Measurements from ENCODE around the gene DTNBP1. TPM values are rescaled to one million over a fixed set of nuclear protein-coding genes. Genes with fewer than 3 reads are reported as not detected.

The DTNBP1 gene
- total and polyA plus RNA-seq, 2 experiments from 2014 or later: 0.32 to 15.8 TPM

DNA sequence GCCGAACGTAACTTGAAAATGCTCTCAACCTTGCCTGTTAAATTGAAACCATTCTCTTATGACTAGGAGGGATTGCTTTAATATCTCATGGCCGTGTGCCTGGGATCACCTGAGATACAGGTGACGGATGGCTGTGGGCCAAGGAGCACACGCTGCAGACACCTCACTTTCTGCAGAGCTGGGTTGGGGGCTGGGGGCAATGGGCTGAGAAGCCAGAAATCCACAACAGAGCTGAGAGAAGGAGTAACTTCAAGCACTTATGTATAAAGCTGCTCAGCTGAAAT is 170.9 kb downstream of the DTNBP1 start:
- Histone ChIP-seq H3K27me3 (replicated peaks; ENCODE audit: insufficient read depth) (no peaks in the 10 kb centered on the region), H3F3A (ENCODE audit: insufficient read depth) (peaks cover 15% of the 10 kb centered on the region), H3K27ac (peak overlapping the region; percentile 21; the same call in 1 of the 2 replicates), H3K36me3 (ENCODE audit: low read depth) (peaks cover 8% of the 10 kb centered on the region; the same call in 1 of the 2 replicates), H3K4me1 (ENCODE audit: insufficient read depth) (peaks cover 4% of the 10 kb centered on the region; the same call in 1 of the 2 replicates), H3K4me3 (no peak overlapping the region), H4K20me1 (ENCODE audit: insufficient read depth) (no peaks in the 10 kb centered on the region), H3K9ac (peak overlapping the region; percentile 7; the same call in 1 of the 2 replicates), H3K4me2 (ENCODE audit: unreplicated experiment) (no peak overlapping the region), H2AFZ (no peak overlapping the region), H3K9me3 (ENCODE audit: low read depth) (no peaks in the 10 kb centered on the region), H3K9me2 (ENCODE audit: insufficient read depth) (no peaks in the 10 kb centered on the region), H3K79me2 (ENCODE audit: insufficient read depth) (peaks cover 71% of the 10 kb centered on the region)
- no peak for DNase-seq
- in situ Hi-C loops (cut with MboI): loop anchor here (10.0 kb wide), 1 partner anchor 1277 kb away; no protein-coding TSS in a partner anchor
- WGBS, 2 experiments (ENCODE audit: low coverage in 1 of 2, low lambda C conversion rate in 2 of 2, missing lambda C conversion rate in 2 of 2): 66 to 71% methylated on average over 5 of the region's 5 CpGs
- TF ChIP-seq EZH2 (IDR thresholded peaks at IDR 0.05; ENCODE audit: insufficient read depth, poor library complexity, severe bottlenecking) (no peak), EZH2phosphoT487 (IDR thresholded peaks at IDR 0.05; ENCODE audit: insufficient read depth, low read depth) (no peak)

GRCh38 chr6:15491255-15491985 is 171.4 kb downstream of the DTNBP1 start:
- Histone ChIP-seq H3K27me3 (replicated peaks; ENCODE audit: insufficient read depth) (no peaks in the 10 kb centered on the region), H3K4me1 (ENCODE audit: insufficient read depth) (peaks cover 4% of the 10 kb centered on the region; the same call in 1 of the 2 replicates), H3F3A (ENCODE audit: insufficient read depth) (peaks cover 15% of the 10 kb centered on the region), H3K9me2 (ENCODE audit: insufficient read depth) (no peaks in the 10 kb centered on the region), H3K4me3 (no peak overlapping the region), H3K4me2 (ENCODE audit: unreplicated experiment) (no peak overlapping the region), H3K27ac (peak overlapping the region; percentile 21; the same call in 1 of the 2 replicates), H3K9ac (peak overlapping the region; percentile 31), H3K9me3 (ENCODE audit: low read depth) (no peaks in the 10 kb centered on the region), H2AFZ (no peak overlapping the region), H4K20me1 (ENCODE audit: insufficient read depth) (no peaks in the 10 kb centered on the region), H3K79me2 (ENCODE audit: insufficient read depth) (peaks cover 75% of the 10 kb centered on the region), H3K36me3 (ENCODE audit: low read depth) (peaks cover 8% of the 10 kb centered on the region; the same call in 1 of the 2 replicates)
- in situ Hi-C loops (cut with MboI): loop anchor here (10.0 kb wide), 1 partner anchor 1277 kb away; no protein-coding TSS in a partner anchor
- DNase-seq: peak; percentile 87
- no peak for TF ChIP-seq EZH2 (IDR thresholded peaks at IDR 0.05; ENCODE audit: insufficient read depth, poor library complexity, severe bottlenecking)
- no peak for TF ChIP-seq EZH2phosphoT487 (IDR thresholded peaks at IDR 0.05; ENCODE audit: insufficient read depth, low read depth)
- WGBS, 2 experiments (ENCODE audit: low coverage in 1 of 2, low lambda C conversion rate in 2 of 2, missing lambda C conversion rate in 2 of 2): 2 to 3% methylated on average over 8 to 9 of the region's 9 CpGs

DNA sequence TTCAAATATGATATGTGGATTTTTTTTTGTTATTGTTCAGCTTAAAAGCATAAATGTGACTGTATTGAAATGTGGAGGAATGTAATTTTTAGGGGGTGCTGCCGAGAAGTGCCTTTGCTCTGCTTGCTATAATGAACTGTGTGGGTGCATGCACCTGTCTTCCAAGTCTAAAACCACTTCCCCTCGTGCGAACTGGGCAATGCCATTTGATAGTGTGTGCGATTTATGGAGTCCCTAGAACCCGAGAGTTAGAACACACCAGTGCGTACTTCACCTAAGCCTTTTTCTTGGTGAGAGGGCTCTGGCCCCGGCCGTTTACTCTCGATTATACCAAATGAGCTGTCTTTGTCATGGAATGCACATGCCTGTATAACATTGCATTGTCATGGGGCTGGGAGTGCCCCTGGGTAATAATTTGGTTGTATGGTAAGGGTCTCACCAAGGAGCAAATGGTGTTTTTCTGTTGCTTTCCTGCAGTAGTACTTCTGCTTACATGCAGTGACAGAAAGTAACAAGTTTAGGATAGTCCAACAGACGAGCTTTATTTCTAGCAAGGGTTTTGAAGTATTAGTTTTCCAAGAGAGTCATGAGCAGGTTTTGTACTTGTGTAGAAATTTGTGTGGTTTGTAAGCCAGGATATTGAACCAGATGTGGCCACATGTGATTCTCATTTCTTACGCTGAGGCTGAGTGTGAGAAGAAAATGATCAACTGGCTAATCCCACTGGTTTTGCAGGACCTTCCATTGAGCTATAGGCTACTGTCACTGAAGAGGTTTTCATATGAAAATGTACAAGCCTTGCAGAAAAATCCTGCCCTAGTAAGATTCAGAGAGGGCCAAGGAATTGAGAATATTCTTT is 172.4 kb downstream of the DTNBP1 start:
- in situ Hi-C loops (cut with MboI): loop anchor here (10.0 kb wide), 1 partner anchor 1276 kb away; no protein-coding TSS in a partner anchor
- TF ChIP-seq EZH2 (IDR thresholded peaks at IDR 0.05; ENCODE audit: insufficient read depth, poor library complexity, severe bottlenecking): no peak
- no peak for TF ChIP-seq EZH2phosphoT487 (IDR thresholded peaks at IDR 0.05; ENCODE audit: insufficient read depth, low read depth)
- Histone ChIP-seq H3K9me3 (ENCODE audit: low read depth) (no peaks in the 10 kb centered on the region), H2AFZ (no peak overlapping the region), H3K27ac (0 out of 2 replicates have a peak overlapping the region, but pooled peaks have one; percentile 18), H3K79me2 (ENCODE audit: insufficient read depth) (peaks cover 82% of the 10 kb centered on the region), H3K9me2 (ENCODE audit: insufficient read depth) (no peaks in the 10 kb centered on the region), H3K4me3 (no peak overlapping the region), H3K36me3 (ENCODE audit: low read depth) (0 out of 2 replicates have a peak, but pooled peaks cover 4% of the 10 kb centered on the region), H3K9ac (peak overlapping the region; percentile 31; the same call in 1 of the 2 replicates), H3K27me3 (replicated peaks; ENCODE audit: insufficient read depth) (no peaks in the 10 kb centered on the region), H3K4me1 (ENCODE audit: insufficient read depth) (peaks cover 13% of the 10 kb centered on the region), H3F3A (ENCODE audit: insufficient read depth) (peaks cover 15% of the 10 kb centered on the region), H3K4me2 (ENCODE audit: unreplicated experiment) (no peak overlapping the region), H4K20me1 (ENCODE audit: insufficient read depth) (no peaks in the 10 kb centered on the region)
- DNase-seq: no peak
- WGBS, 2 experiments (ENCODE audit: low coverage in 1 of 2, low lambda C conversion rate in 2 of 2, missing lambda C conversion rate in 2 of 2): 84 to 88% methylated on average over 11 of the region's 11 CpGs

DNA sequence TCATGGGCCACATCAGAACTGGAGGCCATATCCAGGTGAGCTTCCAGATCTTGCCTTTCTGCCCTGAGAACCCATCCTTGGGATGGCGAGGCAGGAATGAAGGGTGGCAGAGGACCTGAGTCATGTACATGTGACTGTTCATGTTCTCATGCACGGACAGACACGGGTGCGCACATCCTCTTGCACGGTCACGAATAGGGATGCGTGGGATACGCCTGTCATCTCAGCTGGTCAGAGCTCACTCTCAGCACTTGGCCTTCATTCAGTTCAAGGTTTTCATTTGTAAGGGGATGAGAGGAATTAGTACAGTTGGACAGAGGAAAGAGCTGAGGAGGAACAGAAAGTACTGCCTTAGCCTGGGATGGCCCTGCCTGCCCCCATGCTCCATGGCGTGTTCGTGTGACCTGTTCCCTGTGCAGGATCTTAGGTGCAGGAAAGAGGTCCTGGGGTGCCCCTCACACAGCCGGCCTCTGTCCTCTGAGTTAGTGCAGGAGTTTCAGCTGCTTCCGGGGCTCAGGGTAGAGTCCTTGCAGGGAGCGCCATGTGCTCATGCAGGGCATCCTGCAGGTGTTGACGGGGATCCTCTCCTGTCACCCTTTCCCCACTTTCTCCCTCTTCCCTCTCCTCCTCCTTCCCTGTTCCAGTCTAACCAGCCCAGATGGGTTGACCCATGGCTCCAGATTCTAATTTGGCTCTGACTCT is 173.4 kb downstream of the DTNBP1 start:
- no peak for DNase-seq
- no peak overlapping the region for H3K4me2 ChIP-seq (ENCODE audit: unreplicated experiment)
- H3K79me2 ChIP-seq (ENCODE audit: insufficient read depth): peaks cover 82% of the 10 kb centered on the region
- 97 to 98% methylated on average over 14 of the region's 14 CpGs for WGBS, 2 experiments (ENCODE audit: low coverage in 1 of 2, low lambda C conversion rate in 2 of 2, missing lambda C conversion rate in 2 of 2)
- peaks cover 13% of the 10 kb centered on the region for H3K4me1 ChIP-seq (ENCODE audit: insufficient read depth)
- H4K20me1 ChIP-seq (ENCODE audit: insufficient read depth): no peaks in the 10 kb centered on the region
- in situ Hi-C loops (cut with MboI): no loop called here
- no peaks in the 10 kb centered on the region for H3K27me3 ChIP-seq (replicated peaks; ENCODE audit: insufficient read depth)
- no peak overlapping the region for H3K9ac ChIP-seq
- no peak overlapping the region for H3K4me3 ChIP-seq
- TF ChIP-seq EZH2phosphoT487 (IDR thresholded peaks at IDR 0.05; ENCODE audit: insufficient read depth, low read depth): no peak
- TF ChIP-seq EZH2 (IDR thresholded peaks at IDR 0.05; ENCODE audit: insufficient read depth, poor library complexity, severe bottlenecking): no peak
- H3K9me3 ChIP-seq (ENCODE audit: low read depth): no peaks in the 10 kb centered on the region
- H3K9me2 ChIP-seq (ENCODE audit: insufficient read depth): no peaks in the 10 kb centered on the region
- H2AFZ ChIP-seq: no peak overlapping the region
- H3F3A ChIP-seq (ENCODE audit: insufficient read depth): peaks cover 15% of the 10 kb centered on the region
- H3K27ac ChIP-seq: no peak overlapping the region
- H3K36me3 ChIP-seq (ENCODE audit: low read depth): 0 out of 2 replicates have a peak, but pooled peaks cover 4% of the 10 kb centered on the region

All from GM23248 (cell line).